ENCODE data around the gene PRKCB. TPM values are rescaled to one million over a fixed set of nuclear protein-coding genes. Genes with fewer than 3 reads are reported as not detected.

Gene PRKCB
- total and polyA plus RNA-seq, 7 donors: 0.13 to 1.5 (median 0.83) TPM

DNA sequence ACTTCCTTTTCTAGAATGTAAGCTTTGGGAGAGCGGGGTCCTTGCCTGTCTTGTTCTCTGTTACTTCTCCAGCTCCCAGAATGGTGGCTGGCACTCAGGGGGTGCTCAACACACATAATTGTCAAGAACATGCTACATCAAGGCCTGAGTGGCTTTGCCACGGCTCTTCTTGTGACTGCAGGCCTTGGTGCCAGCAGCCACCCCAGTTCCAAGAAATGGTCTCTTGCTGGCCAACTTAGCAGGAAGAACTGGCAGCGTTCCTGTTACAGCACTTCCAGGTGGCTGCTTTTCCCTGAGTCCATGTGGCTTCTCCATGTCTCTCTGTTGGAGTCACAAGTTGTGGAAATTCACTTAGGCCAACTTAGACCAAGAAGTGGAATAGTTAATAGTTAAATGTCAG is 36.1 kb downstream of the PRKCB start:
- TF ChIP-seq, protein P1, sequence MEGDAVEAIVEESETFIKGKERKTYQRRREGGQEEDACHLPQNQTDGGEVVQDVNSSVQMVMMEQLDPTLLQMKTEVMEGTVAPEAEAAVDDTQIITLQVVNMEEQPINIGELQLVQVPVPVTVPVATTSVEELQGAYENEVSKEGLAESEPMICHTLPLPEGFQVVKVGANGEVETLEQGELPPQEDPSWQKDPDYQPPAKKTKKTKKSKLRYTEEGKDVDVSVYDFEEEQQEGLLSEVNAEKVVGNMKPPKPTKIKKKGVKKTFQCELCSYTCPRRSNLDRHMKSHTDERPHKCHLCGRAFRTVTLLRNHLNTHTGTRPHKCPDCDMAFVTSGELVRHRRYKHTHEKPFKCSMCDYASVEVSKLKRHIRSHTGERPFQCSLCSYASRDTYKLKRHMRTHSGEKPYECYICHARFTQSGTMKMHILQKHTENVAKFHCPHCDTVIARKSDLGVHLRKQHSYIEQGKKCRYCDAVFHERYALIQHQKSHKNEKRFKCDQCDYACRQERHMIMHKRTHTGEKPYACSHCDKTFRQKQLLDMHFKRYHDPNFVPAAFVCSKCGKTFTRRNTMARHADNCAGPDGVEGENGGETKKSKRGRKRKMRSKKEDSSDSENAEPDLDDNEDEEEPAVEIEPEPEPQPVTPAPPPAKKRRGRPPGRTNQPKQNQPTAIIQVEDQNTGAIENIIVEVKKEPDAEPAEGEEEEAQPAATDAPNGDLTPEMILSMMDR (IDR thresholded peaks at IDR 0.05): no peak
- Histone ChIP-seq H3K27ac (no peak overlapping the region), H3K9me3 (no peaks in the 10 kb centered on the region), H3K27me3 (ENCODE audit: insufficient read depth in 3 of 3, low read length in 2 of 3) (no peaks in the 10 kb centered on the region), H3K36me3 (ENCODE audit: insufficient read depth in 1 of 2, low read depth in 1 of 2) (no peaks in the 10 kb centered on the region), H3K4me1 (no peaks in the 10 kb centered on the region), H3K4me3 (no peak overlapping the region)
- 46 to 59% (median 48%) methylated on average over 3 of the region's 3 CpGs for WGBS, 3 donors
- intact Hi-C loops (cut with DNase I): no loop called here
- DNase-seq (no peak), ATAC-seq (no peak)

DNA sequence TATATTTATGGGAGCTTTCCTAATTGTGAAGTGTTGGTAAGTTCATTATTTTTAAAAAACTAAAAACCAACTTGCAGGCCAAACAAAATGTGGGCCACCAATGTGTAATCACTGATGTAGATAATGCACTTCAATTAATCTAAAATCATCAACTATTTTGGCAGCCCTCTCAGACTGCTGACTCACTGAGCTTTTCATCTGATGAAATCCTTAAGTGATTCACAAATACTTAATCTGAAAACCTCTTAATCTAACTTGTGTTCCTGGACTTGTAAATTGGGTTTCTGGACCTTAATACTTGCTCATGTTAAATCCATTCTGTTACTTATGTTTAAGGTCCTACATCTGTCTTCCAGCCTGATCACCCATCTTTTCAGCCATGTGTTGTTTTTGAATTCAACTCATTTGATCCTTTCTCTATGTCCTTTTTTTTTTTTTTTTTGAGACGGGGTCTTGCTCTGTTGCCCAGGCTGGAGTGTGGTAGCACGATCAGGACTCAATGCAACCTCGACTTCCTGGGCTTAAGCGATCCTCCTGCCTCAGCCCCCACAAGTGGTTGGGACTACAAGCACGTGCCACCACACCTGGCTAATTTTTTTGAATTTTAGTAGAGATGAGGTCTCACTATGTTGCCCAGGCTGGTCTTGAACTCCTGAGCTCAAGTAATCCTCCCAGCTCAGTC is 39.0 kb downstream of the PRKCB start:
- Histone ChIP-seq H3K36me3 (ENCODE audit: insufficient read depth in 1 of 2, low read depth in 1 of 2) (no peaks in the 10 kb centered on the region), H3K9me3 (no peaks in the 10 kb centered on the region), H3K27ac (no peak overlapping the region), H3K4me1 (no peaks in the 10 kb centered on the region), H3K4me3 (no peak overlapping the region), H3K27me3 (ENCODE audit: insufficient read depth in 3 of 3, low read length in 2 of 3) (no peaks in the 10 kb centered on the region)
- DNase-seq (no peak), ATAC-seq (no peak)
- intact Hi-C loops (cut with DNase I): no loop called here
- TF ChIP-seq, protein P1 (IDR thresholded peaks at IDR 0.05): no peak
- 77 to 88% (median 86%) methylated on average over 5 of the region's 5 CpGs for WGBS, 3 donors

DNA sequence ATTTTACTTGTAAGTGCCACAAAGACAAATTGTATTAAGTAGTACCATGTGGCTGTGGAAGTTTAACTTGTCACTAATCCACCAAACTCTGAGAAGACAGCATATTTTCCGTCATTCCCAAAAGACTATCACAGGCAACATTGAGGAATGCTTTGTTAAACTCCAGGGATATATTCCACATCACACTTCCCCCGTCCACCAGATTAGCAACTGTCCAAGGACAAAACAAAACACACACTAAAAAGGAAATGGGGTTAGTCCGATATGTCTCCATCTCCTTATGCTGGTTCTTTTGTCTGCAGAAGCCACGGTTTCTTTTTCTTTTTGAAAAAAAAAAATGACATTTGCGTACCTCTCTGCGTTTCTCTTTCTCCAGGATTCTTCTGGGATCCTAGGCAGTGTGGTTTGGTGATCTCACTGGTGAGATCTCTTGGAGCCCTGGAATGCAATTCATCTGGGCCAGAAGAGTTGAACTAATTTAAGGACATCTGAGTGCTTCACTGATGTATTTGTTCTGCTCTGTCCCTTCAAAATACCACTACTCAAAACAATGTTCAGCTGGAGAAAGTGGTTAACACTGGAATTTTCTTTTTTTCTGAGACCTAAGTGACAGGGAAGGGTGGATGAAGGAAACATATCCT is 40.6 kb downstream of the PRKCB start:
- TF ChIP-seq, protein P1 (IDR thresholded peaks at IDR 0.05): no peak
- Histone ChIP-seq H3K27me3 (ENCODE audit: insufficient read depth in 3 of 3, low read length in 2 of 3) (no peaks in the 10 kb centered on the region), H3K9me3 (no peaks in the 10 kb centered on the region), H3K36me3 (ENCODE audit: insufficient read depth in 1 of 2, low read depth in 1 of 2) (no peaks in the 10 kb centered on the region), H3K27ac (no peak overlapping the region), H3K4me3 (no peak overlapping the region), H3K4me1 (no peaks in the 10 kb centered on the region)
- DNase-seq (no peak), ATAC-seq (no peak)
- WGBS, 3 donors: 28 to 55% (median 44%) methylated on average over 6 of the region's 6 CpGs
- intact Hi-C loops (cut with DNase I): no loop called here

DNA sequence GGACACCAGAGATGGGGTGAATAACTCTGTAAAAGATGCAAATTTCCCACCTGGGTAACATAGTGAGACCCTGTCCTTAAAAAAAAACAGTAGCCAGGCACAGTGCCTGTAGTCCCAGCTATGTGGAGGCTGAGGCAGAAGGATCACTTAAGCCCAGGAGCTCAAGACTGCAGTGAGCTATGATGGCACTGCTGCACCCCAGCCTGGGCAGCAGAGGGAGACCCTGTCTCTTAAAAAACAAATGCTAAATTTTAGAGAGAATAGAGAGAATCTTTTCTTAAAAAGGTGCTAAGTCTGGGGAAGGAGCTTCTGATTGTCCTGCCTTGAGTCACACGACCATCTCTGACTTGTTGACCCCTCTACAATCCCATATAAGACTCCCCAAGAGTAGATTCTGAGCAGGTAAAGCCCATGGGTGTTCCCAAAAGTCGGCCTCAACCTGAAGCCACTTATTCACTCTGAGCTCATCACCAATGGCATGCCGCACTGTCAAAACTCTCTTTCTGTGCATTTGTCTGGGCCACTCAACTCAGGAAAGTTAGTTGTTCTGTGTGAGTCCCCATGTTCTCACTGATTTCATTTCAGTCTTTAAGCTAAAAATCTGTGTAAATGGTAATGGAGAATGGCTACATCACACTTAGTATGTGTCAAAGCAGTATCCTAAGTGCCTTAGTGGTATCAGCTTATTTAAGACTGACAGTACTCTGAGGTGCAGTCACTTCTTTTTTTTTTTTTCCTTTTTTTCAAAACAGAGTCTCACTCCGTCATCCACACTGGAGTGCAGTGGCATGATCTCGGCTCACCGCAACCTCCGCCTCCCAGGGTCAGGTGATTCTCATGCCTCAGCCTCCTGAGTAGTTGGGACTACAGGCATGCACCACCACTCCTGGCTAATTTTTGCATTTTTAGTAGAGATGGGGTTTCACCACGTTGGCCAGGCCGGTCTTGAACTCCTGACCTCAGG is 41.6 kb downstream of the PRKCB start:
- no peak overlapping the region for H3K4me3 ChIP-seq
- DNase-seq (no peak), ATAC-seq (no peak)
- TF ChIP-seq, protein P1 (IDR thresholded peaks at IDR 0.05): no peak
- H3K4me1 ChIP-seq: no peaks in the 10 kb centered on the region
- 80 to 83% (median 82%) methylated on average over 9 of the region's 9 CpGs for WGBS, 3 donors
- no peak overlapping the region for H3K27ac ChIP-seq
- no peaks in the 10 kb centered on the region for H3K9me3 ChIP-seq
- no peaks in the 10 kb centered on the region for H3K36me3 ChIP-seq (ENCODE audit: insufficient read depth in 1 of 2, low read depth in 1 of 2)
- H3K27me3 ChIP-seq (ENCODE audit: insufficient read depth in 3 of 3, low read length in 2 of 3): no peaks in the 10 kb centered on the region
- intact Hi-C loops (cut with DNase I): no loop called here
